ENCODE measurements around the gene NFS1.
"Not testable (repeated sequence)": the region's sequence is repeated elsewhere in the genome, so short reads cannot be mapped to it uniquely, and the experiment has no call there.

NFS1 gene

DNA sequence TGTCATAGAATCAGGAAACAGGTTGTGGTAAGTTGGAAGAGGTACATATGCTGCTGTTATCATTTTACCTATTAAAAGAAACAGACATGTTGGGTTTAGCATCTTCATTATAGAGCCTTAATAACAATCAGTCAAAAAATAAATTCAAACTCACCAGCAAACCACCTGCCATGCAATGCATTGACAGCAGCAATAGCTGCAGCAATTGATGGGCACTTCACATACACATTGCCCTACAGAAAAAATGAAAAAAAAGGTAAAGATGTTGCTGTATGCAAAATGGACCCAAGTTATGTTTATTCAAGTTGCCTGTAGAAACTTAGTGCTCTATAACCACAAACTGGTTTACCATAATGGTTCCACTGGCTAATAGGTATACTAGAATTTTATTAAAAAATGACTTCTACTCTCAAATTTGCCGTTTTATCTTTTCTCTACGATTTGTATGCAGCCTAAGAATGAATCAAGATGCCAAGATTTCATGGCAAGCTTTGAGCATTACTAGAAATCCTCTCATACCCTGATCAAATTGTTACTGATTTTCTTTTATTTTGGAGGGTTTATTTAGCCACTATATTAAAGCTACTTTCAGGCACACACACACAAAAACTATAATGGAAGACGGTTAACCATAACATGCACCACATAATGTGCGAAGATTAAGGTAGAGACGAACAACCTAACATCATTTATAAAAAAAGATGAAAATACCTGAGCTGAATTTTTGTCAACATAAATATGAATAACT, 5.5 kb upstream of the NFS1 start:
- H3K4me3 ChIP-seq (ENCODE audit: low read length): no peak overlapping the region
- TF ChIP-seq ZNF274 (IDR thresholded peaks at IDR 0.05; ENCODE audit: low read depth, low read length): no peak

DNA sequence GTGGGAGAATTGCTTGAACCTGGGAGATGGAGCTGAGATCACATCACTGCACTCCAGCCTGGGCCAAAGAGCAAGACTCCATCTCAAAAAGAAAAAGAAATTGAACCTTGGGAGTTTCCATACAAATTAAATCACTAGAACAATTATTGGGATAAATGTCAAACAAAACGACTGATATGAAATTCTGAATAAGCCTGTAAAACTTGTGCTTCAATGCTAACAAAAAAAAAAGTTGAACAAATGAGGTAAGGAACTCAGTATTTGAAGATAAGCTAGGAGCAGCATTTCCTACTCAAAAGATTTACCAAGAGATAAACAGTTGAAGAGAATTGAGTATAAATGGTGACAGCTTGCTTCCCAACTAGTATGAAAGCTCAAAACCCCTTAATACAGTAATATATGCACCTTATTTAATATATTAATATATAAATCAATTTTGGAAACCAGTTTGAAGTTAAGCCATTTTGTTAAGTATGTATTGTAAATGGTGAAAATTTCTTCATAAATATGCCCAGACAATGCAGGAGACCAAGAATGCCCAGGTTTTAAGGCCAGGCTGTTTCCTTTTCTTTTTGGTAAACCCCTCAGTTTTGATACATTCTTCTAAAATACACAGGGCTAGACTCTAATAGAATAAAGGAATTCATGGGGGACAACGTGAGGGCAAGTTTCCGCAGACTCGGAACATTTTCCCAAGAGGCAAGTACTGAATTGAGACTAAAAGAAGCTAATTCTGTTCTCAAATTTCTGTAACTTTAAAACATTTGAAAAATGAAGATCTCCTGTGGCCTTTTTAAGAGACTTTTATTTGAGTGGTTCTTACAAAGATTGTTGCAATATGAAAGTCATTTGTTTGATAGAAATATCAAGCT, 3.9 kb upstream of the NFS1 start:
- TF ChIP-seq ZNF274 (IDR thresholded peaks at IDR 0.05; ENCODE audit: low read depth, low read length): no peak
- H3K4me3 ChIP-seq (ENCODE audit: low read length): no peak overlapping the region

DNA sequence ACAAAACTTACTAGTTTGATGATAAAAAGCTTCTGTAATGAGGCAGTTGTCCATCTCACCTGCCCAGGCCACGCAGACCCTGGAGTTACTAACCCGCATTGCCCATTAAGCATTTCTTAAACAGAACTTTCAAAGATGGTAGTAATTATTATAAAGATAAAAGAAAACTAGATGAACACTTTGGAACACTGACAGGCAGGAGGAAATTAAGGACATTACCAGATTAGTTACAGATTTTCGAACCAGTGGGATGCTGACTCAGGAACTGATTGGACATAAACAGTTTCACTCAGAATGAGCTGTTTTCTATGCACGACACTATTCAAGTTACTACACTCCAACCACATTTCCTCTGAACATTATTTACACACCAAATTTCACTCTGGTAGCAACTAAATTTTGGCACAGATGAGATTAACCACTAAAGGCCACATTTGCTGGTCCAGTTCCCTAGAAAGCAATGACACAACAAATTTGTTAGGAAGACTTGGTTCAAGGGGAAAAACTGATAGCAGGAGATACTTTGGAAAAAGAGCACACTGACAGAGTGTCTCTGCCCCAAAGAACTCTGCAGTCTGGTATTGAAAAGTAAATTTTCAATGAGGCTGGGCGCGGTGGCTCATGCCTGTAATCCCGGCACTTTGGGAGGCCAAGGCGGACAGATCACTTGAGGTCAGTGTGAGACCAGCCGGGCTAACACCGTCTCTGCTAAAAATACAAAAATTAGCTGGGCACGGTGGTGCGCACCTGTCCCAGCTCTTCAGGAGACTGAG, 3.1 kb upstream of the NFS1 start:
- TF ChIP-seq ZNF274 (IDR thresholded peaks at IDR 0.05; ENCODE audit: low read depth, low read length): no peak
- H3K4me3 ChIP-seq (ENCODE audit: low read length): no peak overlapping the region

DNA sequence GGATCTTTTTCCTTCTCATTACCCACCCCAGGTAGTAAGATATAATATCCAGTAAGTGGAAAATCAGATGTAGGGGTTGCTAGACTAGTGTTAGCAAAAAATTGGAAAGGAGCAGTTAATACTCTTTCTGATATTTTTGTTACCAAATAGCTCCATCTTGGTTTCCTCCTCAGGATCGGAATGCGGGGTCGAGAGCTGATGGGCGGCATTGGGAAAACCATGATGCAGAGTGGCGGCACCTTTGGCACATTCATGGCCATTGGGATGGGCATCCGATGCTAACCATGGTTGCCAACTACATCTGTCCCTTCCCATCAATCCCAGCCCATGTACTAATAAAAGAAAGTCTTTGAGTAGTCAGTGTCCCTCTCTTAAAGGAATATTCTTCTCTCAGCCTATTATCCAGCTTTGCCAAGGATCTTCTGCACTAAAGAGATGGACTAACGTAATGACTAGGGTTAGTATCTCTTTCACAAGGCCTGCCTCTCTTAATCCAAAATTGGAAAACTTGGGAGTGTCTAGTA, 1.5 kb upstream of the NFS1 start:
- no peak for TF ChIP-seq ZNF274 (IDR thresholded peaks at IDR 0.05; ENCODE audit: low read depth, low read length)
- H3K4me3 ChIP-seq (ENCODE audit: low read length): no peak overlapping the region

DNA sequence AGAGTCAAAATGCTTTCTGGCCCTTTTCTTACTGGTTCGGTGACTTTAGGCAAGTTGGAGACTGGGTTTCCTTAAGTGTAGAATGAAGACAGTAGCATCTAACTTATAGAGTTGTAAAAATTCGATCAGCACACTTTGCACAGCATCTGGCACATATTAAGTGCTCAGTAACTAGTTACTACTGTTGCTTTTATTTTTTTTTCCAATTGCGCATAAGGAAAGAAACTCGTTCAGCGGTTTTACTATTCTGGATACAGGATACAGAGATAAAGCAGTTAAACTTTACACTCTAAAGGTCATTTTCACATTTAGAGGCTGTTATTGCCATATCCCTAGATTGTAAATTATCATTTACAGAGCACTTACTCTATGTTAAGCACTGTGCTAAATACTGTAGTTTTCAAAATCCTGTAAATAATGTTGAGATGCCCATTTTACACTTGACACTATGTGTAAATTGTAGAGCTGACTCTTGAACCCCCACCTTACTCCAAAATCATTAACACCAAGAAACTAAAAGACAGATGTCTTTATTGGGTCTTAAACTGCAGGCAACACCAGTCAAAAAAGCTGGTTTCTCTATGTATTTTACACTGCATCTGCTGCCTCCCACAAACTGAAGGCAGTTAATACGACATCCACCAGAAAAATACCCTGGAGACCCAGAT, 939 bp upstream of the NFS1 start:
- TF ChIP-seq ZNF274 (IDR thresholded peaks at IDR 0.05; ENCODE audit: low read depth, low read length): no peak

DNA sequence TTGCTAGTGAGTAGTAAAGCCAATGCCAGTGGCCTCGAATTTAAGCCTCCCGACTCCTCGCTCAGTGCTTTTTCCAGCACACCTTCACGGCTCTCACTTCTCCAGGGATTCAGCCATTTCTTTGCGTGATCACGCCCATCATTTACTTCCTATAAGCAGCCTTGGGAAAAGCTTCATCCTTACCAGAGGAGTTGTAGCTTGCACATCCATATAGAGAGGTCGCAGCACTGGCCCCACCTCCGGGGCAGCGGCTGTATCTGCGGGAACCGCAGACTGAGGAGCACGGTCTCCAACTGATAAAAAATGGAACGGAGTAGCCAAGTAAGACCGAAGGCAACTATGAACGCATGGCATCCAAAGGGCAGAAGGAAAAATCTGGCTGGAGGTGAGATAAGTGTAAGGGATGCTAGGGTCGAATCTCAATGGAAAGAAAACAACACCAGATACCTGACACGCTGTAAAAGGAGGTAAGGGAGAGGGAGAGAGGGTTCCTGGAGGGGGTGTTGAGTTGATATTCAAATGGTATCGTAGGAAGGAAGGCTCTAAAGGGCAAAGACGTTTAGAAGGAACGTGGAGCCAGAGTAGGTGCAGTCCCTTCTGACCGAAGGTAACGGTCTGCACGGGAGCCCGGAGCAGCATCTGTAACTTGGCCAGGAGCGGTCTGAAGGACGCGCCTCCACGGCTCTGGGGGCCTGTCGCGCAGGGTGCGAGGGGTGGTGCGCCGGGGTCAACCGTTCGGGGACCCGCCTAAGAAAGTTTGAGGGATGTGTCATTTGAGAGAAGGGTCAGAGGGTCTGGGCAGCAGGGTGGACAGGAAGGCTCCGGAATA, 640 bp downstream of the NFS1 start:
- TF ChIP-seq ZNF274 (IDR thresholded peaks at IDR 0.05; ENCODE audit: low read depth, low read length): no peak
- peak overlapping the region; percentile 87 for H3K4me3 ChIP-seq (ENCODE audit: low read length)

More for the DNA sequence above, 939 bp upstream of the NFS1 start:
- peak overlapping the region; percentile 87 for H3K4me3 ChIP-seq (ENCODE audit: low read length)

DNA sequence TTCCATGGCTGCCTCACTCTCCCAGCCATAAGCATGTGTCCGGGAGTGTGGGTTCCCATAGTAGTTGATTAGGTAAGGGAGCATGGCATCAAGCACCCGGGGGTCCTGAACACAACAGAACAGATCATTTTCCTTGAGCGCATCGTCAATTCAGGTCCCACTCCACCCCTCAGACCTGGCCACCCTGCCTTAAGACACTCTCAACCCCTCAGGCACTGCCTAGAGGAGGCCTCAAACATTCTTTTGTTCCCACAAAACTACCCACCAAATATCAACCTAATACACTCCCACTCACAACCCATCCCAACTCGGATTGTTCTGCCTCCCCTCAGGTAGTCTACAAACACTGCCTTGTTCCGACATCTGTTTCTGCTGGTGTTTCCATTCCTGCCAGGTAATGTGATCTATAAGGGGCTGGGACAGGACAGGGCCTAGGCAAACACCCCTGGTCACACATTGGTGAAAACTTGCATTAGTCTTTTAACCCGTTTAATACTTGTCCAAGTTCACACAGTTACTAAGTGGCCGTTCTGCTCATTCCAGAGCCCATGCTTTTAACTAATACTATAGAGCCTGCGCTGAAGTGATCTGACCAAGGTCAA, 1.4 kb downstream of the NFS1 start:
- H3K4me3 ChIP-seq (ENCODE audit: low read length): peak overlapping the region; percentile 87; the same call in 1 of the 2 replicates
- TF ChIP-seq ZNF274 (IDR thresholded peaks at IDR 0.05; ENCODE audit: low read depth, low read length): no peak

DNA sequence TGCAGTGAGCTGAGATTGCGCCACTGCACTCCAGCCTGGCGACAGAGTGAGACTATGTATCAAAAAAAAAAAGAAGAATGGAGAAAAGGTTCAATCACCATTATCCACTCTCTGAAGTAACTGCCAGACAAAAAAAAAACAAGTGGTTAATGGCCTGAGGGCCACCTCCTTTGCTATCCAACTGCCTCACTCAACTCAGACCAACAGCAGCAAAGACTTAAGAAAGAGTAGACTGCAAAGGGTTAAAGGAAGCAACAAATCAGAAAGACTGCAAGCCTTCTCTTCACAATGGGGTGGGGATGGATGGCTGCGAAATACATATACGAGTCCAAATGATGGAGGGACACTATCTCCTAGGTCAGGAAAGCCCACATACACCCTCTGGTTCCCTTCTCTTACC, 3.2 kb downstream of the NFS1 start:
- no peak for TF ChIP-seq ZNF274 (IDR thresholded peaks at IDR 0.05; ENCODE audit: low read depth, low read length)
- no peak overlapping the region for H3K4me3 ChIP-seq (ENCODE audit: low read length)

DNA sequence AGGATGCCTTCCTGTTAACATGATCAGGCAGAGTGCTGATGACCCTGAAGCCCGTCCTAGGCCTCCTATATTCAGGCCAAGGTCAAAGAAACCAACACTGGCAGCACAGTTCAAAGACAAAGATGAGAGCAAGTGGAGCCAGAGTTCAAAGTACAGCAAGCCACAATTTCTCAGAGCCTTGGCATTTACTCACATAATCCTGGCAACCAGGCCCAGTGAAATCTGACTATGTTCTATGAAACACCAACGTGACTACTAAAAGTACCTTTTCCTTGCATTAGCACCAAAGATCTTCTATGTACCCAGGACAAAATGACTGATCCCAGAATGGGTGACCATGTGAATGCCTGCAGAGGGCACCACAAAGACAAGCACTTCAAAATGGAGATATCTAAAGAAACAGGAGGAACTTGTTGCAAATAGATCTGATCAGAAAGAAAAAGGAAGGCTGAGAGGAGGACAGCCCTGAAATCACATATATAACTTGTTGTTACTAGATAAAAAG, 3.9 kb downstream of the NFS1 start:
- no peak for TF ChIP-seq ZNF274 (IDR thresholded peaks at IDR 0.05; ENCODE audit: low read depth, low read length)
- no peak overlapping the region for H3K4me3 ChIP-seq (ENCODE audit: low read length)

DNA sequence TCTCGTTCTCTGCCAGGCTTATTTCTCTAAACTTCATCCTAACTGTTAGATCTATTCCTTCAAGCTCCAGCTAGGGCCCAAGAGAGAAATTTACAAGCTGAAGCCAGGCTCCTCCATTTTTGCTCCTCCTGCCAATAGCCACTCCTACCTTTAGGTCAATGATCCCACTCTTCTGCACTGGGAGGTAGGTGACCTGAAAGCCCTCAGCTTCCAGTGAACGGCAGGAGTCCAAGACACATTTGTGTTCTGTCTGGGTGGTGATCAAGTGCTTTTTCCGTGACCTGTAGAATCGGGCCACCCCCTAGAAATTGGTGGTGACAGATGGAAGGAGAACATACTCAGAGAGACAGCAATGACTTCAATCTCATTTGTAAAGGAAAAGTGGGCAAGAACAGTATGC, 8.9 kb downstream of the NFS1 start:
- no peak overlapping the region for H3K4me3 ChIP-seq (ENCODE audit: low read length)
- no peak for TF ChIP-seq ZNF274 (IDR thresholded peaks at IDR 0.05; ENCODE audit: low read depth, low read length)

DNA sequence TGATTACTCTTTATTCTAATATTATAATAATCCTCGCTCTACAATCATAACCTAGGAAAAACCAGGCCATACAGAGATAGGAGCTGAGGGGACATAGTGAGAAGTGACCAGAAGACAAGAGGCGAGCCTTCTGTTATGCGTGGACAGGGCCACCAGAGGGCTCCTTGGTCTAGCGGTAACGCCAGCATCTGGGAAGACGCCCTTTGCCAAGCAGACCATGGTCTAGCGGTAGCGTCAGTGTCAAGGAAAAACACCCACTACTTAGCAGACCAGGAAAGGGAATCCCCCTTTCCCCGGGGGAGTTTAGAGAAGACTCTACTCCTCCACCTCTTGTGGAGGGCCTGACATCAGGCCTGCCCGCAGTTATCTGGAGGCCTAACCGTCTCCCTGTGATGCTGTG, 12.3 kb downstream of the NFS1 start:
- H3K4me3 ChIP-seq (ENCODE audit: low read length): not testable (repeated sequence)

DNA sequence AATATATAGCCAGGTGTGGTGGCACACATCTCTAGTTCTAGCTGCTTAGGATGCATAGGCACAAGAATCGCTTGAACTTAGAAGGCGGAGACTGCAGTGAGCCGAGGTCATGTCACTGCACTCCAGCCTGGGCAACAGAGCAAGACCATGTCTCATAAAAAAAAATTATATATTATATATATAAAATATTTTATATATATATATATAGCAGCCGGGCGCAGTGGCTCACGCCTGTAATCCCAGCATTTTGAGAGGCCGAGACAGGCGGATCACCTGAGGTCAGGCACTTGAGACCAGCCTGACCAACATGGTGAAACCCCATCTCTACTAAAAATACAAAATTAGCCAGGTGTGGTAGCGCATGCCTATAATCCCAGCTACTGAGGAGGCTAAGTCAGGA, 13.8 kb downstream of the NFS1 start:
- H3K4me3 ChIP-seq (ENCODE audit: low read length): not testable (repeated sequence)

All from GM08714 (cell line).